Measurements from ENCODE around the gene CHMP1A. TPM values are rescaled to one million over a fixed set of nuclear protein-coding genes. Genes with fewer than 3 reads are reported as not detected.
"Not testable (repeated sequence)": the region's sequence is repeated elsewhere in the genome, so short reads cannot be mapped to it uniquely, and the experiment has no call there.

CHMP1A gene
- total and polyA plus RNA-seq, 7 experiments from 2014 or later, result 54.7 to 99.0 (median 65.8) TPM

- H3K4me1 Mint-ChIP-seq, result peaks cover 0 to 10% (median 7%) of the 10 kb centered on the region in 7 donors
These were observed 20.1 kb downstream of the CHMP1A start for GRCh38 chr16:89637379-89637778.

GRCh38 chr16:89636663-89637062, 20.8 kb downstream of the CHMP1A start:
- POLR2A ChIA-PET, result no interaction called here
- DNase-seq, result no peak
- CTCF ChIA-PET, result no interaction called here
- Mint-ChIP-seq H3K4me3 (no peak overlapping the region), H3K27me3 (peaks cover 0 to 2% (median 0%) of the 10 kb centered on the region in 5 donors), H3K4me1 (peaks cover 0 to 10% (median 7%) of the 10 kb centered on the region in 7 donors), H3K36me3 (no peaks in the 10 kb centered on the region), H3K9me3 (no peaks in the 10 kb centered on the region), H3K27ac (no peak overlapping the region)
- no peak overlapping the region for H3K4me3 ChIP-seq (ENCODE audit: low read length)
- H3K27me3 ChIP-seq (ENCODE audit: control insufficient read depth in 2 of 2, insufficient read depth in 2 of 2, low read length in 2 of 2), result no peaks in the 10 kb centered on the region
- no peaks in the 10 kb centered on the region for H3K36me3 ChIP-seq (ENCODE audit: control insufficient read depth in 2 of 3, insufficient read depth in 3 of 3, low read length in 3 of 3)
- ATAC-seq, result no peak
- no peaks in the 10 kb centered on the region for H3K9me3 ChIP-seq (ENCODE audit: control insufficient read depth in 2 of 3, low read length in 3 of 3)
- intact Hi-C loops (cut with micrococcal nuclease), result no loop called here
- no peaks in the 10 kb centered on the region for H3K4me1 ChIP-seq (ENCODE audit: control insufficient read depth in 2 of 2, insufficient read depth in 2 of 2, low read length in 2 of 2)
- no peak overlapping the region for H3K27ac ChIP-seq (ENCODE audit: low read depth, low read length)

More at GRCh38 chr16:89637379-89637778, 20.1 kb downstream of the CHMP1A start:
- Mint-ChIP-seq H3K9me3 (no peaks in the 10 kb centered on the region), H3K27me3 (no peaks in the 10 kb centered on the region), H3K36me3 (no peaks in the 10 kb centered on the region), H3K27ac (no peak overlapping the region), H3K4me3 (no peak overlapping the region)
- POLR2A ChIA-PET, result interaction anchor here (0.7 kb wide), 1 partner anchor 612 kb away, joined by 3 read pairs; no protein-coding TSS in a partner anchor
- H3K27me3 ChIP-seq (ENCODE audit: control insufficient read depth in 2 of 2, insufficient read depth in 2 of 2, low read length in 2 of 2), result no peaks in the 10 kb centered on the region
- DNase-seq (no peak), ATAC-seq (no peak)
- H3K36me3 ChIP-seq (ENCODE audit: control insufficient read depth in 2 of 3, insufficient read depth in 3 of 3, low read length in 3 of 3), result no peaks in the 10 kb centered on the region
- intact Hi-C loops (cut with micrococcal nuclease), result no loop called here
- CTCF ChIA-PET, result no interaction called here
- H3K27ac ChIP-seq (ENCODE audit: low read depth, low read length), result no peak overlapping the region
- no peaks in the 10 kb centered on the region for H3K4me1 ChIP-seq (ENCODE audit: control insufficient read depth in 2 of 2, insufficient read depth in 2 of 2, low read length in 2 of 2)
- H3K4me3 ChIP-seq (ENCODE audit: low read length), result no peak overlapping the region
- H3K9me3 ChIP-seq (ENCODE audit: control insufficient read depth in 2 of 3, low read length in 3 of 3), result no peaks in the 10 kb centered on the region

- H3K27ac Mint-ChIP-seq; intact Hi-C loops (cut with micrococcal nuclease); H3K9me3 ChIP-seq (ENCODE audit: control insufficient read depth in 2 of 3, low read length in 3 of 3); H3K4me3 ChIP-seq (ENCODE audit: low read length); H3K4me1 Mint-ChIP-seq; ATAC-seq; H3K9me3 Mint-ChIP-seq; POLR2A ChIA-PET; H3K27ac ChIP-seq (ENCODE audit: low read depth, low read length); H3K27me3 Mint-ChIP-seq; H3K36me3 ChIP-seq (ENCODE audit: control insufficient read depth in 2 of 3, insufficient read depth in 3 of 3, low read length in 3 of 3); H3K4me3 Mint-ChIP-seq; H3K27me3 ChIP-seq (ENCODE audit: control insufficient read depth in 2 of 2, insufficient read depth in 2 of 2, low read length in 2 of 2); H3K4me1 ChIP-seq (ENCODE audit: control insufficient read depth in 2 of 2, insufficient read depth in 2 of 2, low read length in 2 of 2); DNase-seq; H3K36me3 Mint-ChIP-seq: not testable (repeated sequence)
- CTCF ChIA-PET, result interaction anchor here (0.6 kb wide), 1 partner anchor 119 kb away, joined by 4 read pairs; no protein-coding TSS in a partner anchor
These were observed 22.8 kb downstream of the CHMP1A start for GRCh38 chr16:89634463-89635385.

- Mint-ChIP-seq H3K27me3 (peaks cover 0 to 3% (median 0%) of the 10 kb centered on the region in 5 donors), H3K27ac (no peak overlapping the region), H3K4me3 (no peak overlapping the region), H3K9me3 (no peaks in the 10 kb centered on the region), H3K36me3 (no peaks in the 10 kb centered on the region), H3K4me1 (no peaks in the 10 kb centered on the region)
- ATAC-seq, result no peak
- ChIA-PET POLR2A (no interaction called here), CTCF (interaction anchor here (0.7 kb wide), 1 partner anchor 355 kb away, joined by 3 read pairs; no protein-coding TSS in a partner anchor)
- Histone ChIP-seq H3K36me3 (ENCODE audit: control insufficient read depth in 2 of 3, insufficient read depth in 3 of 3, low read length in 3 of 3) (no peaks in the 10 kb centered on the region), H3K4me3 (ENCODE audit: low read length) (no peak overlapping the region), H3K4me1 (ENCODE audit: control insufficient read depth in 2 of 2, insufficient read depth in 2 of 2, low read length in 2 of 2) (no peaks in the 10 kb centered on the region), H3K27me3 (ENCODE audit: control insufficient read depth in 2 of 2, insufficient read depth in 2 of 2, low read length in 2 of 2) (no peaks in the 10 kb centered on the region), H3K9me3 (ENCODE audit: control insufficient read depth in 2 of 3, low read length in 3 of 3) (no peaks in the 10 kb centered on the region), H3K27ac (ENCODE audit: low read depth, low read length) (no peak overlapping the region)
- intact Hi-C loops (cut with micrococcal nuclease), result no loop called here
- DNase-seq, result no peak
These were observed 24.4 kb downstream of the CHMP1A start for GRCh38 chr16:89633064-89633631.

GRCh38 chr16:89629827-89630610, 27.5 kb downstream of the CHMP1A start:
- no peaks in the 10 kb centered on the region for H3K9me3 ChIP-seq (ENCODE audit: control insufficient read depth in 2 of 3, low read length in 3 of 3)
- no peak overlapping the region for H3K27ac ChIP-seq (ENCODE audit: low read depth, low read length)
- no peaks in the 10 kb centered on the region for H3K36me3 Mint-ChIP-seq
- ATAC-seq (no peak), DNase-seq (no peak)
- CTCF ChIA-PET, result no interaction called here
- H3K36me3 ChIP-seq (ENCODE audit: control insufficient read depth in 2 of 3, insufficient read depth in 3 of 3, low read length in 3 of 3), result no peaks in the 10 kb centered on the region
- no peaks in the 10 kb centered on the region for H3K27me3 ChIP-seq (ENCODE audit: control insufficient read depth in 2 of 2, insufficient read depth in 2 of 2, low read length in 2 of 2)
- intact Hi-C loops (cut with micrococcal nuclease), result no loop called here
- peaks cover 0 to 6% (median 0%) of the 10 kb centered on the region in 5 donors for H3K27me3 Mint-ChIP-seq
- H3K4me3 ChIP-seq (ENCODE audit: low read length), result no peak overlapping the region
- no peaks in the 10 kb centered on the region for H3K9me3 Mint-ChIP-seq
- POLR2A ChIA-PET, result no interaction called here
- H3K27ac Mint-ChIP-seq, result no peak overlapping the region
- H3K4me1 Mint-ChIP-seq, result no peaks in the 10 kb centered on the region
- H3K4me3 Mint-ChIP-seq, result no peak overlapping the region
- no peaks in the 10 kb centered on the region for H3K4me1 ChIP-seq (ENCODE audit: control insufficient read depth in 2 of 2, insufficient read depth in 2 of 2, low read length in 2 of 2)

- intact Hi-C loops (cut with micrococcal nuclease), result no loop called here
- CTCF ChIA-PET, result no interaction called here
- no peak overlapping the region for H3K27ac Mint-ChIP-seq
These were observed 32.4 kb downstream of the CHMP1A start for GRCh38 chr16:89624777-89625761.

More at GRCh38 chr16:89624777-89625761, 32.4 kb downstream of the CHMP1A start:
- peaks cover 0 to 16% (median 10%) of the 10 kb centered on the region in 5 donors for H3K27me3 Mint-ChIP-seq
- Histone ChIP-seq H3K36me3 (ENCODE audit: control insufficient read depth in 2 of 3, insufficient read depth in 3 of 3, low read length in 3 of 3) (no peaks in the 10 kb centered on the region), H3K27ac (ENCODE audit: low read depth, low read length) (no peak overlapping the region), H3K27me3 (ENCODE audit: control insufficient read depth in 2 of 2, insufficient read depth in 2 of 2, low read length in 2 of 2) (no peaks in the 10 kb centered on the region), H3K4me3 (ENCODE audit: low read length) (no peak overlapping the region), H3K9me3 (ENCODE audit: control insufficient read depth in 2 of 3, low read length in 3 of 3) (no peaks in the 10 kb centered on the region), H3K4me1 (ENCODE audit: control insufficient read depth in 2 of 2, insufficient read depth in 2 of 2, low read length in 2 of 2) (no peaks in the 10 kb centered on the region)
- peaks cover 0 to 4% (median 0%) of the 10 kb centered on the region in 7 donors for H3K4me1 Mint-ChIP-seq
- H3K36me3 Mint-ChIP-seq, result no peaks in the 10 kb centered on the region
- H3K9me3 Mint-ChIP-seq, result peaks cover 0 to 2% (median 0%) of the 10 kb centered on the region in 11 donors
- ATAC-seq (no peak), DNase-seq (no peak)
- POLR2A ChIA-PET, result no interaction called here
- no peak overlapping the region for H3K4me3 Mint-ChIP-seq
